Measurements from ENCODE around the gene MSS51. TPM values are rescaled to one million over a fixed set of nuclear protein-coding genes. Genes with fewer than 3 reads are reported as not detected.

MSS51 gene
- polyA plus RNA-seq, 1 donor from 2014 or later, result 8.3 TPM

- TF ChIP-seq EP300 (conservative IDR thresholded peaks at IDR 0.05; ENCODE audit: poor library complexity, severe bottlenecking) (no peak), SMC3 (conservative IDR thresholded peaks at IDR 0.05; ENCODE audit: poor library complexity) (no peak), CTCF (IDR thresholded peaks at IDR 0.05; ENCODE audit: poor library complexity, severe bottlenecking) (no peak), RAD21 (conservative IDR thresholded peaks at IDR 0.05) (no peak), TAF1 (IDR thresholded peaks at IDR 0.05; ENCODE audit: low read depth) (no peak), MXI1 (conservative IDR thresholded peaks at IDR 0.05; ENCODE audit: poor library complexity, severe bottlenecking) (no peak), EZH2 (IDR thresholded peaks at IDR 0.05; ENCODE audit: borderline replicate concordance, insufficient read depth, low read length, poor library complexity, severe bottlenecking) (no peak), POLR2AphosphoS5 (IDR thresholded peaks at IDR 0.05) (no peak), REST (IDR thresholded peaks at IDR 0.05; ENCODE audit: borderline replicate concordance) (no peak)
- H3K9me2 ChIP-seq (ENCODE audit: insufficient read depth, low read length), result no peaks in the 10 kb centered on the region
- H3F3A ChIP-seq (ENCODE audit: insufficient read depth, low read length, poor library complexity, severe bottlenecking), result no peaks in the 10 kb centered on the region
- no peak overlapping the region for H3K4me3 ChIP-seq (ENCODE audit: low read length)
- no peak overlapping the region for H3K27ac ChIP-seq (ENCODE audit: low read length)
- no peaks in the 10 kb centered on the region for H3K9me3 ChIP-seq (ENCODE audit: low read length)
- H2AFZ ChIP-seq (ENCODE audit: low read depth, low read length), result no peak overlapping the region
- H3K9ac ChIP-seq (ENCODE audit: low read length), result no peak overlapping the region
- peaks cover 12% of the 10 kb centered on the region for H3K36me3 ChIP-seq (ENCODE audit: insufficient read depth, low read length)
- H3K4me2 ChIP-seq (ENCODE audit: low read length), result no peak overlapping the region
- H4K20me1 ChIP-seq (ENCODE audit: insufficient read depth), result no peaks in the 10 kb centered on the region
- no peaks in the 10 kb centered on the region for H3K79me2 ChIP-seq (replicated peaks; ENCODE audit: insufficient read depth, low read length)
- H3K27me3 ChIP-seq (ENCODE audit: insufficient read depth, low read depth, low read length), result no peaks in the 10 kb centered on the region
Measured at GRCh38 chr10:73426318-73426717, 7.0 kb downstream of the MSS51 start.

- Histone ChIP-seq H3K9me2 (ENCODE audit: insufficient read depth, low read length) (no peaks in the 10 kb centered on the region), H3K79me2 (replicated peaks; ENCODE audit: insufficient read depth, low read length) (no peaks in the 10 kb centered on the region), H3K9ac (ENCODE audit: low read length) (no peak overlapping the region), H2AFZ (ENCODE audit: low read depth, low read length) (no peak overlapping the region), H3K27ac (ENCODE audit: low read length) (no peak overlapping the region), H3K9me3 (ENCODE audit: low read length) (no peaks in the 10 kb centered on the region), H3K36me3 (ENCODE audit: insufficient read depth, low read length) (peaks cover 12% of the 10 kb centered on the region), H3K4me2 (ENCODE audit: low read length) (no peak overlapping the region), H3K27me3 (ENCODE audit: insufficient read depth, low read depth, low read length) (no peaks in the 10 kb centered on the region), H3F3A (ENCODE audit: insufficient read depth, low read length, poor library complexity, severe bottlenecking) (no peaks in the 10 kb centered on the region), H3K4me3 (ENCODE audit: low read length) (no peak overlapping the region), H4K20me1 (ENCODE audit: insufficient read depth) (no peaks in the 10 kb centered on the region)
- TF ChIP-seq POLR2AphosphoS5 (IDR thresholded peaks at IDR 0.05) (no peak), EP300 (conservative IDR thresholded peaks at IDR 0.05; ENCODE audit: poor library complexity, severe bottlenecking) (no peak), TAF1 (IDR thresholded peaks at IDR 0.05; ENCODE audit: low read depth) (no peak), REST (IDR thresholded peaks at IDR 0.05; ENCODE audit: borderline replicate concordance) (no peak), MXI1 (conservative IDR thresholded peaks at IDR 0.05; ENCODE audit: poor library complexity, severe bottlenecking) (no peak), SMC3 (conservative IDR thresholded peaks at IDR 0.05; ENCODE audit: poor library complexity) (no peak)
Measured at GRCh38 chr10:73424478-73424877, 8.9 kb downstream of the MSS51 start.
